A673 (cell line): Measurements from ENCODE around the gene OLIG2. TPM values are rescaled to one million over a fixed set of nuclear protein-coding genes. Genes with fewer than 3 reads are reported as not detected.
A peak's percentile ranks its signal among the peaks of the same experiment; 100 is the strongest.

Experiments
- BruUV-seq: library from RNA; stranded (reverse); fragments of 400-500 nt; replicated peaks from 2 replicates; lab custom pipeline; 2021; lab: Mats Ljungman, UMichigan
- CTCF ChIA-PET: fragments of 300-600 bp; sonication (Branson Sonifier 250); formaldehyde crosslinking; loops from one replicate; lab custom pipeline; 2022; ENCODE audit warnings: antibody characterized with exemption; lab: Charles Lee
- POLR2A ChIA-PET: fragments of 300-600 bp; sonication (Branson Sonifier 250); formaldehyde crosslinking; loops from one replicate; lab custom pipeline; 2022; ENCODE audit warnings: antibody characterized with exemption; ENCODE audit not compliant: low non-redundant PET; lab: Charles Lee
- DNase-seq: peaks from one replicate; pipeline ENCODE4 v3.0.0-alpha.2; 2015; ENCODE audit warnings: low spot score
- H3K27ac ChIP-seq: fragments of 200-600 bp; sonication (generic); 2 replicates; pipeline ENCODE4 v1.5.1; 2016; ENCODE audit warnings: mixed run types, low read depth, mild to moderate bottlenecking, mixed read lengths, antibody characterized with exemption, low read length; ENCODE audit not compliant: poor library complexity, severe bottlenecking
- H3K27me3 ChIP-seq: fragments of 200-600 bp; sonication (generic); replicated peaks from 2 replicates; pipeline ENCODE4 v1.6.1; 2017; ENCODE audit warnings: mixed run types, low read depth, mild to moderate bottlenecking, mixed read lengths, antibody characterized with exemption, low read length; ENCODE audit not compliant: insufficient read depth, poor library complexity
- H3K36me3 ChIP-seq: fragments of 200-600 bp; sonication (generic); 2 replicates; pipeline ENCODE4 v1.6.1; 2016; ENCODE audit warnings: mixed run types, mild to moderate bottlenecking, mixed read lengths, antibody characterized with exemption, low read length; ENCODE audit not compliant: insufficient read depth, poor library complexity, severe bottlenecking
- H3K4me1 ChIP-seq: fragments of 200-600 bp; sonication (generic); 2 replicates; pipeline ENCODE4 v1.6.1; 2017; ENCODE audit warnings: mixed run types, mild to moderate bottlenecking, mixed read lengths, antibody characterized with exemption, low read length; ENCODE audit not compliant: insufficient read depth, poor library complexity, severe bottlenecking
- H3K4me3 ChIP-seq: fragments of 200-600 bp; sonication (generic); 2 replicates; pipeline ENCODE4 v1.5.1; 2016; ENCODE audit warnings: low read depth, mixed run types, mild to moderate bottlenecking, mixed read lengths, low read length; ENCODE audit not compliant: poor library complexity, severe bottlenecking
- H3K9me3 ChIP-seq: fragments of 200-600 bp; sonication (generic); 2 replicates; pipeline ENCODE4 v1.6.1; 2016; ENCODE audit warnings: mixed run types, low read depth, mild to moderate bottlenecking, mixed read lengths, antibody characterized with exemption, low read length; ENCODE audit not compliant: poor library complexity, severe bottlenecking
- EZH2 ChIP-seq: fragments of 200-600 bp; sonication (generic); IDR thresholded peaks from 2 replicates; pipeline ENCODE4 v1.6.1; 2017; ENCODE audit warnings: borderline replicate concordance, low read depth, mild to moderate bottlenecking, mixed read lengths, antibody characterized with exemption, low read length; ENCODE audit not compliant: poor library complexity, severe bottlenecking
- intact Hi-C: fragments of 100-400 bp; cut with micrococcal nuclease; formaldehyde crosslinking; loops from one replicate; pipeline ENCODE4 v1.10.0; 2022; ENCODE audit not compliant: unreplicated experiment
- total RNA-seq: library from RNA; stranded (reverse); gene quantifications from 2 replicates; pipeline ENCODE4 v1.2.3, GENCODE V29; 2021
- TF ChIP-seq, protein P1 (sequence below): fragments of 300-800, 200-600 bp; sonication (generic); conservative IDR thresholded peaks from 2 replicates; pipeline ENCODE4 v1.5.1; 2017; ENCODE audit warnings: low read depth, mild to moderate bottlenecking, antibody characterized with exemption, low read length, moderate library complexity, mixed read lengths

OLIG2 gene
- total RNA-seq, 1 experiment from 2014 or later: not detected

DNA sequence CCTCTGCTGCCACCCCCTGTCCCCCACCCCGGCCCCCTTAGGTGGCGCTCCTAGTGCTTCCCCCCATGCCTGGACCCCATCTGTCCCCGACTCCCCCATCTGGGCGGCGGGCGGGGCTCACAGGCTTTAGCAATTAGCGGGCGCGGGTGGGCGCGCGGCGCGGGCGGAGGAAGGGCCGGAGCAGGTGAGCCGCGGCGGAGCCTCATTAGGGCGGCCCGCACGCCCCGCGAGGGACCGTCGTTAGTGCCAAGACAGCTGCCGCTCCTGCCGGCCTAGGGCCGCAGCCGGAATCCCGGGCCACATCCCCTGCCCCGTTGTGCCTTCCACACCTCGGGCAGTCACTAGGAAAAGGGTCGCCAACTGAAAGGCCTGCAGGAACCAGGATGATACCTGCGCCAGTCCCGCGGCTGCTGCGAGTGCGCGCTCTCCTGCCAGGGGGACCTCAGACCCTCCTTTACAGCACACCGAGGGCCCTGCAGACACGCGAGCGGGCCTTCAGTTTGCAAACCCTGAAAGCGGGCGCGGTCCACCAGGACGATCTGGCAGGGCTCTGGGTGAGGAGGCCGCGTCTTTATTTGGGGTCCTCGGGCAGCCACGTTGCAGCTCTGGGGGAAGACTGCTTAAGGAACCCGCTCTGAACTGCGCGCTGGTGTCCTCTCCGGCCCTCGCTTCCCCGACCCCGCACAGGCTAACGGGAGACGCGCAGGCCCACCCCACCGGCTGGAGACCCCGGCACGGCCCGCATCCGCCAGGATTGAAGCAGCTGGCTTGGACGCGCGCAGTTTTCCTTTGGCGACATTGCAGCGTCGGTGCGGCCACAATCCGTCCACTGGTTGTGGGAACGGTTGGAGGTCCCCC is 7.6 kb downstream of the OLIG2 start:
- TF ChIP-seq, protein P1, sequence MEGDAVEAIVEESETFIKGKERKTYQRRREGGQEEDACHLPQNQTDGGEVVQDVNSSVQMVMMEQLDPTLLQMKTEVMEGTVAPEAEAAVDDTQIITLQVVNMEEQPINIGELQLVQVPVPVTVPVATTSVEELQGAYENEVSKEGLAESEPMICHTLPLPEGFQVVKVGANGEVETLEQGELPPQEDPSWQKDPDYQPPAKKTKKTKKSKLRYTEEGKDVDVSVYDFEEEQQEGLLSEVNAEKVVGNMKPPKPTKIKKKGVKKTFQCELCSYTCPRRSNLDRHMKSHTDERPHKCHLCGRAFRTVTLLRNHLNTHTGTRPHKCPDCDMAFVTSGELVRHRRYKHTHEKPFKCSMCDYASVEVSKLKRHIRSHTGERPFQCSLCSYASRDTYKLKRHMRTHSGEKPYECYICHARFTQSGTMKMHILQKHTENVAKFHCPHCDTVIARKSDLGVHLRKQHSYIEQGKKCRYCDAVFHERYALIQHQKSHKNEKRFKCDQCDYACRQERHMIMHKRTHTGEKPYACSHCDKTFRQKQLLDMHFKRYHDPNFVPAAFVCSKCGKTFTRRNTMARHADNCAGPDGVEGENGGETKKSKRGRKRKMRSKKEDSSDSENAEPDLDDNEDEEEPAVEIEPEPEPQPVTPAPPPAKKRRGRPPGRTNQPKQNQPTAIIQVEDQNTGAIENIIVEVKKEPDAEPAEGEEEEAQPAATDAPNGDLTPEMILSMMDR: no peak
- peak; percentile 71 for TF ChIP-seq EZH2
- POLR2A ChIA-PET: no interaction called here
- BruUV-seq: no TSS peak
- no peaks in the 10 kb centered on the region for H3K36me3 ChIP-seq
- no peak overlapping the region for H3K27ac ChIP-seq
- H3K9me3 ChIP-seq: no peaks in the 10 kb centered on the region
- CTCF ChIA-PET: no interaction called here
- DNase-seq: no peak
- no peaks in the 10 kb centered on the region for H3K4me1 ChIP-seq
- no peak overlapping the region for H3K4me3 ChIP-seq
- intact Hi-C loops: no loop called here
- peaks cover 93% of the 10 kb centered on the region for H3K27me3 ChIP-seq

DNA sequence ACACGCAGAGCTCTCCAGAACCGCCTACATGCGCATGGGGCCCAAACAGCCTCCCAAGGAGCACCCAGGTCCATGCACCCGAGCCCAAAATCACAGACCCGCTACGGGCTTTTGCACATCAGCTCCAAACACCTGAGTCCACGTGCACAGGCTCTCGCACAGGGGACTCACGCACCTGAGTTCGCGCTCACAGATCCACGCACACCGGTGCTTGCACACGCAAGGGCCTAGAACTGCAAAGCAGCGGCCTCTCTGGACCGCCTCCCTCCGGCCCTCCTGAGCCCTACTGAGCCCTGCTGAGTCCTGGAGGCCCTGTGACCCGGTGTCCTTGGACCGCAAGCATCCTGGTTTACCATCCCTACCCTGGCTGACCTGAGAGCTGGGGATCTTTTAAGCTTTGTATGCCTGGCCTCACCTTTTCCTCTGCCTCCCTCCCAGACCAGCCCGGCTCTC is 8.3 kb downstream of the OLIG2 start:
- Histone ChIP-seq H3K4me1 (no peaks in the 10 kb centered on the region), H3K9me3 (no peaks in the 10 kb centered on the region), H3K27me3 (peaks cover 91% of the 10 kb centered on the region), H3K27ac (no peak overlapping the region), H3K4me3 (no peak overlapping the region), H3K36me3 (no peaks in the 10 kb centered on the region)
- CTCF ChIA-PET: no interaction called here
- TF ChIP-seq, protein P1: no peak
- peak; percentile 50 for TF ChIP-seq EZH2
- intact Hi-C loops: no loop called here
- no TSS peak for BruUV-seq
- POLR2A ChIA-PET: no interaction called here
- no peak for DNase-seq

GRCh38 chr21:33035147-33035546 is 9.4 kb downstream of the OLIG2 start:
- Histone ChIP-seq H3K9me3 (no peaks in the 10 kb centered on the region), H3K27me3 (peaks cover 89% of the 10 kb centered on the region), H3K4me1 (no peaks in the 10 kb centered on the region), H3K27ac (no peak overlapping the region), H3K4me3 (no peak overlapping the region), H3K36me3 (no peaks in the 10 kb centered on the region)
- CTCF ChIA-PET: no interaction called here
- POLR2A ChIA-PET: no interaction called here
- DNase-seq: no peak
- intact Hi-C loops: no loop called here
- BruUV-seq: no TSS peak
- TF ChIP-seq, protein P1: no peak
- TF ChIP-seq EZH2: no peak
